Cardiac muscle cell (in vitro differentiated cells and primary cell): ENCODE data around the gene IL17RE. TPM values are rescaled to one million over a fixed set of nuclear protein-coding genes. Genes with fewer than 3 reads are reported as not detected.

Experiments used
- DNase-seq, 2 donors: peaks; one replicate each; pipeline versions ENCODE4 v3.0.0 to v3.0.0-alpha.2; 2010 to 2017; ENCODE audit warnings: low read depth in 1 of 2, low spot score in 1 of 2
- H3K27ac ChIP-seq: fragments of 200-600 bp; sonication (generic); 2 replicates; pipeline ENCODE4 v1.5.1; 2016
- H3K27me3 ChIP-seq: fragments of 200-600 bp; sonication (generic); 2 replicates; pipeline ENCODE4 v1.6.0; 2016; ENCODE audit warnings: control low read depth
- H3K36me3 ChIP-seq: fragments of 200-600 bp; sonication (generic); 2 replicates; pipeline ENCODE4 v1.5.1; 2016; ENCODE audit warnings: control low read depth
- H3K4me1 ChIP-seq: fragments of 200-600 bp; sonication (generic); 2 replicates; pipeline ENCODE4 v1.8.1; 2017; ENCODE audit warnings: low read depth, mild to moderate bottlenecking, mixed run types
- H3K4me3 ChIP-seq: fragments of 200-600 bp; sonication (generic); 2 replicates; pipeline ENCODE4 v1.5.1; 2016; ENCODE audit warnings: mild to moderate bottlenecking
- H3K9me3 ChIP-seq: fragments of 200-600 bp; sonication (generic); 2 replicates; pipeline ENCODE4 v1.5.1; 2017; ENCODE audit warnings: low read depth, mild to moderate bottlenecking, control low read depth
- CTCF ChIP-seq: IDR thresholded peaks from 2 replicates; pipeline ENCODE4 v1.5.1; 2012; ENCODE audit warnings: low read depth, mild to moderate bottlenecking, low read length
- polyA plus RNA-seq: library from polyadenylated mRNA; unstranded; fragments of >200 nt; fragmentation: Nextera tagmentation; extraction: Ambion mirVana; gene quantifications from 2 replicates; pipeline ENCODE4 v1.2.1, GENCODE V29; 2016
- total RNA-seq: library from RNA; depleted of rRNA; stranded (reverse); fragments of >200 nt; gene quantifications from 2 replicates; pipeline ENCODE4 v1.2.3, GENCODE V29; 2016

IL17RE gene
- total and polyA plus RNA-seq, 2 experiments from 2014 or later = 1.2 to 1.3 TPM

- H3K4me1 ChIP-seq = no peaks in the 10 kb centered on the region
- no peak for TF ChIP-seq CTCF
- DNase-seq = no peak
- peaks cover 4% of the 10 kb centered on the region for H3K36me3 ChIP-seq
- H3K27me3 ChIP-seq = no peaks in the 10 kb centered on the region
- no peak overlapping the region for H3K4me3 ChIP-seq
- no peaks in the 10 kb centered on the region for H3K9me3 ChIP-seq
- no peak overlapping the region for H3K27ac ChIP-seq
These were observed 40.5 kb downstream of the IL17RE start for GRCh38 chr3:9942934-9943690.

GRCh38 chr3:9944271-9944670 lies 41.6 kb downstream of the IL17RE start:
- H3K4me3 ChIP-seq = no peak overlapping the region
- TF ChIP-seq CTCF = no peak
- no peaks in the 10 kb centered on the region for H3K27me3 ChIP-seq
- H3K27ac ChIP-seq = no peak overlapping the region
- no peaks in the 10 kb centered on the region for H3K9me3 ChIP-seq
- peaks cover 4% of the 10 kb centered on the region for H3K36me3 ChIP-seq
- H3K4me1 ChIP-seq = no peaks in the 10 kb centered on the region
- no peak for DNase-seq

GRCh38 chr3:9945358-9945757 lies 42.7 kb downstream of the IL17RE start:
- Histone ChIP-seq H3K9me3 (no peaks in the 10 kb centered on the region), H3K4me3 (no peak overlapping the region), H3K36me3 (peaks cover 4% of the 10 kb centered on the region), H3K27me3 (no peaks in the 10 kb centered on the region), H3K4me1 (no peaks in the 10 kb centered on the region), H3K27ac (no peak overlapping the region)
- no peak for TF ChIP-seq CTCF
- no peak for DNase-seq

GRCh38 chr3:9946112-9947024 lies 43.7 kb downstream of the IL17RE start:
- peak overlapping the region; percentile 42 for H3K4me3 ChIP-seq
- H3K9me3 ChIP-seq = no peaks in the 10 kb centered on the region
- H3K36me3 ChIP-seq = no peaks in the 10 kb centered on the region
- H3K27me3 ChIP-seq = no peaks in the 10 kb centered on the region
- DNase-seq = peak; percentile 93 to 95
- H3K4me1 ChIP-seq = no peaks in the 10 kb centered on the region
- TF ChIP-seq CTCF = peak; percentile 74
- no peak overlapping the region for H3K27ac ChIP-seq

- Histone ChIP-seq H3K27me3 (no peaks in the 10 kb centered on the region), H3K9me3 (no peaks in the 10 kb centered on the region), H3K36me3 (no peaks in the 10 kb centered on the region), H3K4me1 (no peaks in the 10 kb centered on the region), H3K4me3 (peak overlapping the region; percentile 42), H3K27ac (no peak overlapping the region)
- peak; percentile 71 for TF ChIP-seq CTCF
- DNase-seq = peak; percentile 54 to 78
These were observed 44.7 kb downstream of the IL17RE start for GRCh38 chr3:9947025-9947995.
